ENCODE measurements around the gene MYO1E. TPM values are rescaled to one million over a fixed set of nuclear protein-coding genes. Genes with fewer than 3 reads are reported as not detected.

Gene MYO1E
- total RNA-seq, 1 experiment from 2014 or later: 122 TPM

DNA sequence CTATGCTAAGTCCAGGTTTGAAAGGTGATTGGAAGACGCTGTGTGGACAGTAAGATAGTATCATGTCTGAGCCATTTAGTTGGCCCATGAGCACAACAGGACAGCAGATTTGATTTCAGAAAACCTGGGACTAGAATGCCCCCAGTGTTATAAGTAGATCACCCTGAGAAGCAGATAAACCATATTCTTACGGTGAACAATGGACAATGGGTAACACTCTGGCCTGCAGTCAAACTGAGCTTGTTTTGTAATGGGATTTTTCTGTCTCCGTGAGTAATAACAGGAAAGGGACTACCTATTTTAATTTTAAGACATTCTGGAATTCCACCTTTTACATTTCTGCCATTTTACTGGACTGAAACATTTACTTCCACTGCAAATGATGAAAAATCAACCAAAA lies 94.6 kb downstream of the MYO1E start:
- H3K27me3 ChIP-seq (replicated peaks): no peaks in the 10 kb centered on the region
- H3K4me3 ChIP-seq: no peak overlapping the region
- H3K27ac ChIP-seq: no peak overlapping the region
- no peaks in the 10 kb centered on the region for H3K9me3 ChIP-seq (replicated peaks)
- no peak for DNase-seq (ENCODE audit: low read depth in 1 of 2, low spot score in 2 of 2)
- H3K4me1 ChIP-seq (replicated peaks): peaks cover 21% of the 10 kb centered on the region
- H3K36me3 ChIP-seq: no peaks in the 10 kb centered on the region

GRCh38 chr15:59276225-59277178 lies 96.2 kb downstream of the MYO1E start:
- Histone ChIP-seq H3K9me3 (replicated peaks) (no peaks in the 10 kb centered on the region), H3K4me3 (no peak overlapping the region), H3K36me3 (peaks cover 14% of the 10 kb centered on the region), H3K4me1 (replicated peaks) (peaks cover 21% of the 10 kb centered on the region), H3K27me3 (replicated peaks) (no peaks in the 10 kb centered on the region), H3K27ac (no peak overlapping the region)
- no peak for DNase-seq (ENCODE audit: low read depth in 1 of 2, low spot score in 2 of 2)

DNA sequence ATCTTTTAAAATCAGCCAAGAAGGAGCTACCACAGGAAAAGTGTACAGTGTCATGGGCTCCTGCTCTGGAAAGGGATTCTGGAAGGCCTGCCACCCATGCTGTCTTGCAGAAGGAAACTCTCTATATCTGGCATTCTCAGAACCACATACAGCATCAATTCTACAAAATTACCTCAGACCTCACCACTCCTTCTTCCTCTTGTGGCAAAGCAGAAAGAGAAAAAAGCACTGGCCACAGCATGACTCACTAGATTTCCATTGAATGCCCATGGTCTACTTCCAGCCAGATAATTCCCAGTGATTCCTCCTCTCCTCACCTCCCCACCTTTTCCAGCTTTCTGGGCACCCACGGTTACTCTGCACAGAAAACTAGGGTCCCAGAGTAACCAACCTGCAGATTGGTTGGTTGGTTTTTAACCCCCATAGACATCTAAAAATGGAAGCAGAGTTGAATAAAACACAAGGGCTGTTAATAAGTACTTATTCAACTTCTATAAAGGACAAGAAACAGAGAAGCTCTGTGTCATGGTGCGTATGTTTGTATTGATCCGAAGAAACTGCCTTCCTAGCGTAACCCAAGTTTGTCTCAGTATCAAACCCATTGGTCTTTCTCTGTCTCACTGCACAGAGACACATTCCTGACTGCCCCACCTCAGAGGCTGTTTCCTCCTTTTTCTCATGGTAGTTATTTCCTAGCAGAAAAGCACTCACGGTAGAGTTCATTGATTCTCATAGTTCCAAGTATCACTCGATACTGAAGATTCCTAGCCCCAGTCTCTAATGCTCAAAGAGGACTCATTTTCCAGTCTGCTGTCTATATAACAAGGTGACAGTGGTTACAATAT lies 98.3 kb downstream of the MYO1E start:
- peaks cover 21% of the 10 kb centered on the region for H3K4me1 ChIP-seq (replicated peaks)
- peak in 1 of 2 experiments; percentile 67 for DNase-seq (ENCODE audit: low read depth in 1 of 2, low spot score in 2 of 2)
- H3K4me3 ChIP-seq: no peak overlapping the region
- H3K36me3 ChIP-seq: peaks cover 17% of the 10 kb centered on the region
- H3K27ac ChIP-seq: peak overlapping the region; percentile 17; the same call in 1 of the 2 replicates
- no peaks in the 10 kb centered on the region for H3K9me3 ChIP-seq (replicated peaks)
- no peaks in the 10 kb centered on the region for H3K27me3 ChIP-seq (replicated peaks)

- H3K27me3 ChIP-seq (replicated peaks): no peaks in the 10 kb centered on the region
- no peak overlapping the region for H3K27ac ChIP-seq
- H3K4me3 ChIP-seq: no peak overlapping the region
- H3K4me1 ChIP-seq (replicated peaks): peaks cover 33% of the 10 kb centered on the region
- H3K9me3 ChIP-seq (replicated peaks): no peaks in the 10 kb centered on the region
- H3K36me3 ChIP-seq: peaks cover 20% of the 10 kb centered on the region
- DNase-seq (ENCODE audit: low read depth in 1 of 2, low spot score in 2 of 2): peak in 1 of 2 experiments; percentile 13
These were observed 99.4 kb downstream of the MYO1E start for GRCh38 chr15:59273234-59273633.

- DNase-seq (ENCODE audit: low read depth in 1 of 2, low spot score in 2 of 2): no peak
- no peaks in the 10 kb centered on the region for H3K27me3 ChIP-seq (replicated peaks)
These were observed 101.0 kb downstream of the MYO1E start for GRCh38 chr15:59271595-59272201.

GRCh38 chr15:59268852-59269407 lies 103.7 kb downstream of the MYO1E start:
- H3K27ac ChIP-seq: no peak overlapping the region
- DNase-seq (ENCODE audit: low read depth in 1 of 2, low spot score in 2 of 2): peak in 1 of 2 experiments; percentile 23
- H3K36me3 ChIP-seq: peaks cover 25% of the 10 kb centered on the region
- H3K4me3 ChIP-seq: no peak overlapping the region
- no peaks in the 10 kb centered on the region for H3K27me3 ChIP-seq (replicated peaks)
- H3K9me3 ChIP-seq (replicated peaks): no peaks in the 10 kb centered on the region
- H3K4me1 ChIP-seq (replicated peaks): peaks cover 26% of the 10 kb centered on the region

More at GRCh38 chr15:59271595-59272201, 101.0 kb downstream of the MYO1E start:
- H3K4me3 ChIP-seq: no peak overlapping the region
- peaks cover 36% of the 10 kb centered on the region for H3K4me1 ChIP-seq (replicated peaks)
- H3K36me3 ChIP-seq: peaks cover 22% of the 10 kb centered on the region
- no peak overlapping the region for H3K27ac ChIP-seq
- H3K9me3 ChIP-seq (replicated peaks): no peaks in the 10 kb centered on the region

DNA sequence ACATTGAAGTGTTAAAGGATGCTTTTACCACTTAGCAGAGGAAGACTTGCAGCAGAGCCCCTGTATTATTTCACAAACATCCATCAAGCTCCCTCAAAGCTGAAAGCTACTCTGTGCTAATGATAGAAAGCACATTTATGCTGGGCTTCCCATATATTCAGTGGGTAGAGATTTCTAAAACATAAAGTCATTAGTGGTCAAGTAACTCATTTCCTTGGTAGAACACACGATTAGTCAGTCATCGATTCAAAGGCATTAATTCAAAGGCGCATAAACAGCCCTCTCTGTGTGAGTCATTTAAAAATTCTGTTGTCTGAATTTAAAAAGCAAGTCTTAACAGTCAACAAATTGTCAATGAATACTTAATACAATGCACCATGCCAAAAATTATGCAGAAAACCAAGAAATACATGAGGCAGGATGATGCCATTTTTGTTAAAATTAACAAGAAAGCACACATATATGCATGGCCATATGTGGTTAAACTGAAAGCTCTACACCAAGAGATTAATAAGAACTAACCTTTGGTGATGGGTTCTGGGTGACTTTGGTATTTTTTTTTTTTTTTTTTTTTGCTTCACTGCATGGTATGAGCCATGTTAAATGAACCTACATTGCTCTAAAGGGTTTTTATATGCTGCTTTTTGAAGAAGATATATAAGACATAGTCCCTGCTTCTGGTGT lies 104.4 kb downstream of the MYO1E start:
- DNase-seq (ENCODE audit: low read depth in 1 of 2, low spot score in 2 of 2): no peak

DNA sequence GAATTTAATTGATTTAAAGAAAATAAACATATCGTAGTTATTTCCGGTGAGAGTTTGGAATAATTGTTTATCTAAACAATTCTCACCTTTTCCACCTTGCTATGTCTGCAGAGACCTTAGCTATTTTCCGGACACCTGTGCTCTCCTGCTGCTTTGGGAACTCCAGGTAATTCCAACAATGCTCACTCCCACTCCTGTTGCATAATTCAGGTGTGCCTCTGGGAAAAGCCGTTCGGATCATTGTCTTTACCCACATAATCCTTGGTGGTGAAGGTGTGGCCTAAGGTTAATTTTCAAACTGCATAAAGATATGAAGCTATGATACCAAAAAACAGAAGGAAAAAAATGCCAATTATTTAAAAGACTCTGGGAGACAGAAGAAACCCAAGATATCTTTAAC lies 106.6 kb downstream of the MYO1E start:
- H3K9me3 ChIP-seq (replicated peaks): no peaks in the 10 kb centered on the region
- H3K27me3 ChIP-seq (replicated peaks): no peaks in the 10 kb centered on the region
- peaks cover 15% of the 10 kb centered on the region for H3K4me1 ChIP-seq (replicated peaks)
- H3K4me3 ChIP-seq: no peak overlapping the region
- no peak overlapping the region for H3K27ac ChIP-seq
- DNase-seq (ENCODE audit: low read depth in 1 of 2, low spot score in 2 of 2): no peak
- peaks cover 18% of the 10 kb centered on the region; the same call in 1 of the 2 replicates for H3K36me3 ChIP-seq

More for the DNA sequence above, 104.4 kb downstream of the MYO1E start:
- Histone ChIP-seq H3K27me3 (replicated peaks) (no peaks in the 10 kb centered on the region), H3K4me1 (replicated peaks) (peaks cover 20% of the 10 kb centered on the region), H3K27ac (no peak overlapping the region), H3K4me3 (no peak overlapping the region), H3K9me3 (replicated peaks) (no peaks in the 10 kb centered on the region), H3K36me3 (peaks cover 29% of the 10 kb centered on the region)

DNA sequence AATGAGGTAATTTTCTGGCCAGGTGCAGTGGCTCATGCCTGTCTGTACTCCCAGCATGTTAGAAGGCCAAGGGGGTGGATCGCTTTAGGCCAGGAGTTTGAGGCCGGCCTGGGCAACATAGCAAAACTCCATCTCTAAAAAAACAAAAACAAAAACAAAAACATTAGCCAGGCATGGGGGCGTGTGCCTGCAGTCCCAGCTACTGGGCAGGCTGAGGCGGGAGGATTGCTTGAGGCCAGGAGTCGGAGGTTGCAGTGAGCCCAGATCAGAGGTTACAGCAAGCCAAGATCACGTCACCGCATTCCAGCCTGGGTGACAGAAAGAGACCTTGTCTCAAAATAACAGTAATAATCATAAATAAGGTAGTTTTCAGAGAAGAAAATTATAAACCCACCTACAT lies 110.4 kb downstream of the MYO1E start:
- no peak for DNase-seq (ENCODE audit: low read depth in 1 of 2, low spot score in 2 of 2)
- H3K27ac ChIP-seq: no peak overlapping the region
- no peaks in the 10 kb centered on the region for H3K27me3 ChIP-seq (replicated peaks)
- H3K4me3 ChIP-seq: no peak overlapping the region
- no peaks in the 10 kb centered on the region for H3K9me3 ChIP-seq (replicated peaks)
- peaks cover 17% of the 10 kb centered on the region for H3K36me3 ChIP-seq
- H3K4me1 ChIP-seq (replicated peaks): no peaks in the 10 kb centered on the region

GRCh38 chr15:59260090-59260489 lies 112.6 kb downstream of the MYO1E start:
- DNase-seq (ENCODE audit: low read depth in 1 of 2, low spot score in 2 of 2): no peak
- H3K36me3 ChIP-seq: peaks cover 25% of the 10 kb centered on the region
- no peaks in the 10 kb centered on the region for H3K9me3 ChIP-seq (replicated peaks)
- no peaks in the 10 kb centered on the region for H3K4me1 ChIP-seq (replicated peaks)
- no peak overlapping the region for H3K4me3 ChIP-seq
- H3K27me3 ChIP-seq (replicated peaks): no peaks in the 10 kb centered on the region
- H3K27ac ChIP-seq: no peak overlapping the region

- H3K27me3 ChIP-seq (replicated peaks): no peaks in the 10 kb centered on the region
- no peak overlapping the region for H3K4me3 ChIP-seq
- DNase-seq (ENCODE audit: low read depth in 1 of 2, low spot score in 2 of 2): no peak
- peaks cover 32% of the 10 kb centered on the region for H3K36me3 ChIP-seq
- no peaks in the 10 kb centered on the region for H3K4me1 ChIP-seq (replicated peaks)
- no peaks in the 10 kb centered on the region for H3K9me3 ChIP-seq (replicated peaks)
- H3K27ac ChIP-seq: no peak overlapping the region
These were observed 113.3 kb downstream of the MYO1E start for GRCh38 chr15:59259137-59259943.

GRCh38 chr15:59258317-59258716 lies 114.4 kb downstream of the MYO1E start:
- DNase-seq (ENCODE audit: low read depth in 1 of 2, low spot score in 2 of 2): no peak
- no peak overlapping the region for H3K4me3 ChIP-seq
- H3K27me3 ChIP-seq (replicated peaks): no peaks in the 10 kb centered on the region
- no peak overlapping the region for H3K27ac ChIP-seq
- H3K4me1 ChIP-seq (replicated peaks): no peaks in the 10 kb centered on the region
- peaks cover 26% of the 10 kb centered on the region for H3K36me3 ChIP-seq
- no peaks in the 10 kb centered on the region for H3K9me3 ChIP-seq (replicated peaks)
